GM18907 (cell line): ENCODE results near the gene FZD10.

Source experiments
- ATAC-seq: cut with Tn5 transposase; IDR thresholded peaks from one replicate; pipeline ENCODE4 v1.9.1; 2021; ENCODE audit warnings: mild to moderate bottlenecking, moderate library complexity; ENCODE audit not compliant: unreplicated experiment

The FZD10 gene

GRCh38 chr12:130162267-130162666, at the start of gene FZD10:
Gene FZD10, plus strand, starts transcription at chr12:130162464. Its CDS starts 479 bp downstream, at chr12:130162943.
- no peak for ATAC-seq

GRCh38 chr12:130114952-130115351, 47.3 kb upstream of the FZD10 start:
- ATAC-seq: no peak

GRCh38 chr12:130115646-130116045, 46.6 kb upstream of the FZD10 start:
- ATAC-seq: no peak

- ATAC-seq: no peak
These were observed 45.5 kb upstream of the FZD10 start for GRCh38 chr12:130116791-130117190.

GRCh38 chr12:130117233-130117632, 45.0 kb upstream of the FZD10 start:
- ATAC-seq: no peak

GRCh38 chr12:130117701-130118100, 44.6 kb upstream of the FZD10 start:
- no peak for ATAC-seq

- ATAC-seq: no peak
These were observed 44.1 kb upstream of the FZD10 start for GRCh38 chr12:130118181-130118580.

GRCh38 chr12:130119241-130119861, 42.9 kb upstream of the FZD10 start:
- ATAC-seq: no peak

GRCh38 chr12:130120012-130120805, 42.1 kb upstream of the FZD10 start:
- no peak for ATAC-seq

GRCh38 chr12:130121226-130122000, 40.9 kb upstream of the FZD10 start:
- no peak for ATAC-seq

GRCh38 chr12:130122356-130122755, 39.9 kb upstream of the FZD10 start:
- no peak for ATAC-seq

GRCh38 chr12:130124106-130124505, 38.2 kb upstream of the FZD10 start:
- no peak for ATAC-seq

GRCh38 chr12:130124605-130125244, 37.5 kb upstream of the FZD10 start:
- ATAC-seq: no peak

GRCh38 chr12:130126023-130126432, 36.2 kb upstream of the FZD10 start:
- no peak for ATAC-seq

GRCh38 chr12:130127532-130127911, 34.7 kb upstream of the FZD10 start:
- ATAC-seq: no peak

GRCh38 chr12:130127912-130128789, 34.1 kb upstream of the FZD10 start:
- no peak for ATAC-seq

- ATAC-seq: no peak
These were observed 33.2 kb upstream of the FZD10 start for GRCh38 chr12:130128790-130129735.

GRCh38 chr12:130130346-130130745, 31.9 kb upstream of the FZD10 start:
- no peak for ATAC-seq

GRCh38 chr12:130131025-130131424, 31.2 kb upstream of the FZD10 start:
- ATAC-seq: no peak
